Ishikawa (cell line): Measurements from ENCODE around the gene ARSK.

Experiments used
- CEBPB ChIP-seq: IDR thresholded peaks from 2 replicates; pipeline ENCODE4 v1.6.1; 2012
- CREB1 ChIP-seq: IDR thresholded peaks from 2 replicates; pipeline ENCODE4 v1.6.1; 2012; ENCODE audit warnings: low read depth
- EP300 ChIP-seq: IDR thresholded peaks from 2 replicates; pipeline ENCODE4 v1.6.1; 2012; ENCODE audit warnings: borderline replicate concordance
- FOXM1 ChIP-seq: IDR thresholded peaks from 2 replicates; pipeline ENCODE4 v1.6.1; 2012; ENCODE audit warnings: low read depth, borderline replicate concordance
- NFIC ChIP-seq: IDR thresholded peaks from 2 replicates; pipeline ENCODE4 v1.6.1; 2012
- RAD21 ChIP-seq: IDR thresholded peaks from 2 replicates; pipeline ENCODE4 v1.6.1; 2012; ENCODE audit warnings: low read depth
- TAF1 ChIP-seq: IDR thresholded peaks from 2 replicates; pipeline ENCODE4 v1.6.1; 2012; ENCODE audit warnings: low read depth, mild to moderate bottlenecking
- TEAD4 ChIP-seq: IDR thresholded peaks from 2 replicates; pipeline ENCODE4 v1.6.1; 2012
- USF1 ChIP-seq: IDR thresholded peaks from 2 replicates; pipeline ENCODE4 v1.6.1; 2012
- YY1 ChIP-seq: IDR thresholded peaks from 2 replicates; pipeline ENCODE4 v1.6.1; 2012; ENCODE audit warnings: low read depth
- TF ChIP-seq, protein P1 (sequence below): IDR thresholded peaks from 2 replicates; pipeline ENCODE4 v1.6.1; 2012; ENCODE audit warnings: low read depth, mild to moderate bottlenecking
- TF ChIP-seq, protein P2 (sequence below): IDR thresholded peaks from 2 replicates; pipeline ENCODE4 v1.6.1; 2012

DNA sequence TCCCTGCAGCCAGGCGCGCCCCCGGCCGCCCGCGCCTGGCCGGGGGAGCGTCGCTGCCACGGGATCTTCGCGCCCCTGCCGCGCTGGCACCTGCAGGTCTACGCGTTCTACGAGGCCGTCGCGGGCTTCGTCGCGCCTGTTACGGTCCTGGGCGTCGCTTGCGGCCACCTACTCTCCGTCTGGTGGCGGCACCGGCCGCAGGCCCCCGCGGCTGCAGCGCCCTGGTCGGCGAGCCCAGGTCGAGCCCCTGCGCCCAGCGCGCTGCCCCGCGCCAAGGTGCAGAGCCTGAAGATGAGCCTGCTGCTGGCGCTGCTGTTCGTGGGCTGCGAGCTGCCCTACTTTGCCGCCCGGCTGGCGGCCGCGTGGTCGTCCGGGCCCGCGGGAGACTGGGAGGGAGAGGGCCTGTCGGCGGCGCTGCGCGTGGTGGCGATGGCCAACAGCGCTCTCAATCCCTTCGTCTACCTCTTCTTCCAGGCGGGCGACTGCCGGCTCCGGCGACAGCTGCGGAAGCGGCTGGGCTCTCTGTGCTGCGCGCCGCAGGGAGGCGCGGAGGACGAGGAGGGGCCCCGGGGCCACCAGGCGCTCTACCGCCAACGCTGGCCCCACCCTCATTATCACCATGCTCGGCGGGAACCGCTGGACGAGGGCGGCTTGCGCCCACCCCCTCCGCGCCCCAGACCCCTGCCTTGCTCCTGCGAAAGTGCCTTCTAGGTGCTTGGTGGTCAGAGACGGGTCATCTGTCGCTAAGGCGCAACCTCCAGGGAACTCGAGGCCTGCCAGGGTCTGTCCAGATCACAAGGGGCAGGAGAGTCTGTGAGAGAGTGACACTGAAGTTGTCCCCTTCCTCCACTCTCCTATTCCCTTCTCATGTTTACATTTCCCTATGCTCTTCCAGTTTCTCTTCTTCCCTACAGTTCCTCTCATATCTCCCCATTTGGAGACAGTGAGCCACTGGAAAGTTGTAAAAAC lies 66.3 kb downstream of the ARSK start:
- TF ChIP-seq TAF1 (no peak), EP300 (no peak), FOXM1 (no peak), CEBPB (no peak), YY1 (0 out of 2 replicates have a peak, but pooled peaks have one; percentile 2), USF1 (no peak), NFIC (no peak), CREB1 (no peak), RAD21 (no peak), TEAD4 (no peak)
- TF ChIP-seq, protein P1, sequence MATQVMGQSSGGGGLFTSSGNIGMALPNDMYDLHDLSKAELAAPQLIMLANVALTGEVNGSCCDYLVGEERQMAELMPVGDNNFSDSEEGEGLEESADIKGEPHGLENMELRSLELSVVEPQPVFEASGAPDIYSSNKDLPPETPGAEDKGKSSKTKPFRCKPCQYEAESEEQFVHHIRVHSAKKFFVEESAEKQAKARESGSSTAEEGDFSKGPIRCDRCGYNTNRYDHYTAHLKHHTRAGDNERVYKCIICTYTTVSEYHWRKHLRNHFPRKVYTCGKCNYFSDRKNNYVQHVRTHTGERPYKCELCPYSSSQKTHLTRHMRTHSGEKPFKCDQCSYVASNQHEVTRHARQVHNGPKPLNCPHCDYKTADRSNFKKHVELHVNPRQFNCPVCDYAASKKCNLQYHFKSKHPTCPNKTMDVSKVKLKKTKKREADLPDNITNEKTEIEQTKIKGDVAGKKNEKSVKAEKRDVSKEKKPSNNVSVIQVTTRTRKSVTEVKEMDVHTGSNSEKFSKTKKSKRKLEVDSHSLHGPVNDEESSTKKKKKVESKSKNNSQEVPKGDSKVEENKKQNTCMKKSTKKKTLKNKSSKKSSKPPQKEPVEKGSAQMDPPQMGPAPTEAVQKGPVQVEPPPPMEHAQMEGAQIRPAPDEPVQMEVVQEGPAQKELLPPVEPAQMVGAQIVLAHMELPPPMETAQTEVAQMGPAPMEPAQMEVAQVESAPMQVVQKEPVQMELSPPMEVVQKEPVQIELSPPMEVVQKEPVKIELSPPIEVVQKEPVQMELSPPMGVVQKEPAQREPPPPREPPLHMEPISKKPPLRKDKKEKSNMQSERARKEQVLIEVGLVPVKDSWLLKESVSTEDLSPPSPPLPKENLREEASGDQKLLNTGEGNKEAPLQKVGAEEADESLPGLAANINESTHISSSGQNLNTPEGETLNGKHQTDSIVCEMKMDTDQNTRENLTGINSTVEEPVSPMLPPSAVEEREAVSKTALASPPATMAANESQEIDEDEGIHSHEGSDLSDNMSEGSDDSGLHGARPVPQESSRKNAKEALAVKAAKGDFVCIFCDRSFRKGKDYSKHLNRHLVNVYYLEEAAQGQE: no peak
- TF ChIP-seq, protein P2, sequence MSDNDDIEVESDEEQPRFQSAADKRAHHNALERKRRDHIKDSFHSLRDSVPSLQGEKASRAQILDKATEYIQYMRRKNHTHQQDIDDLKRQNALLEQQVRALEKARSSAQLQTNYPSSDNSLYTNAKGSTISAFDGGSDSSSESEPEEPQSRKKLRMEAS: no peak
